ENCODE results near the gene RASA2. TPM values are rescaled to one million over a fixed set of nuclear protein-coding genes. Genes with fewer than 3 reads are reported as not detected.

The RASA2 gene
- total and polyA plus RNA-seq, 12 donors: 1.4 to 7.7 (median 5.1) TPM

GRCh38 chr3:141525814-141526213, 39.0 kb downstream of the RASA2 start:
- TF ChIP-seq CTCF (IDR thresholded peaks at IDR 0.05): no peak
- Histone ChIP-seq H3K4me3 (no peak overlapping the region), H3K27me3 (no peaks in the 10 kb centered on the region), H3K9me3 (no peaks in the 10 kb centered on the region), H3K36me3 (peaks cover 0 to 22% (median 0%) of the 10 kb centered on the region in 9 donors), H3K27ac (no peak overlapping the region), H3K4me1 (peaks cover 0 to 64% (median 22%) of the 10 kb centered on the region in 9 donors)
- no peak for DNase-seq
- no peak for ATAC-seq
- intact Hi-C loops (cut with DNase I): no loop called here
- WGBS, 2 donors: 73 to 91% methylated on average over 2 of the region's 2 CpGs

- TF ChIP-seq CTCF (IDR thresholded peaks at IDR 0.05): no peak
- no peak for ATAC-seq
- intact Hi-C loops (cut with DNase I): no loop called here
- no peak overlapping the region for H3K4me3 ChIP-seq
- H3K27ac ChIP-seq: no peak overlapping the region
- H3K36me3 ChIP-seq: peaks cover 0 to 21% (median 0%) of the 10 kb centered on the region in 9 donors
- no peak for DNase-seq
- peaks cover 0 to 70% (median 23%) of the 10 kb centered on the region in 9 donors for H3K4me1 ChIP-seq
- H3K9me3 ChIP-seq: no peaks in the 10 kb centered on the region
- H3K27me3 ChIP-seq: no peaks in the 10 kb centered on the region
Observed at GRCh38 chr3:141526709-141527108, 39.9 kb downstream of the RASA2 start.

- no peaks in the 10 kb centered on the region for H3K27me3 ChIP-seq
- peak overlapping the region in 3 of 10 donors; percentile 59 to 75 (median 66) for H3K27ac ChIP-seq
- ATAC-seq: no peak
- 91 to 96% methylated on average over 1 of the region's 1 CpG for WGBS, 2 donors
- DNase-seq: no peak
- no peak overlapping the region for H3K4me3 ChIP-seq
- no peaks in the 10 kb centered on the region for H3K9me3 ChIP-seq
- intact Hi-C loops (cut with DNase I): no loop called here
- TF ChIP-seq CTCF (IDR thresholded peaks at IDR 0.05): no peak
- peaks cover 0 to 70% (median 28%) of the 10 kb centered on the region in 9 donors for H3K4me1 ChIP-seq
- H3K36me3 ChIP-seq: peaks cover 0 to 14% (median 0%) of the 10 kb centered on the region in 9 donors
Observed at GRCh38 chr3:141528800-141529199, 42.0 kb downstream of the RASA2 start.

- H3K27ac ChIP-seq: peak overlapping the region in 7 of 10 donors; percentile 1 to 75 (median 59)
- no peak overlapping the region for H3K4me3 ChIP-seq
- DNase-seq (no peak), ATAC-seq (no peak)
- peaks cover 0 to 14% (median 0%) of the 10 kb centered on the region in 9 donors for H3K36me3 ChIP-seq
- H3K4me1 ChIP-seq: peaks cover 0 to 70% (median 28%) of the 10 kb centered on the region in 9 donors
- intact Hi-C loops (cut with DNase I): no loop called here
- no peaks in the 10 kb centered on the region for H3K27me3 ChIP-seq
- H3K9me3 ChIP-seq: no peaks in the 10 kb centered on the region
- TF ChIP-seq CTCF (IDR thresholded peaks at IDR 0.05): no peak
Observed at GRCh38 chr3:141529256-141529655, 42.4 kb downstream of the RASA2 start.

All from heart right ventricle (tissue), 16 donors.